ENCODE results near the gene ST3GAL3.
A peak's percentile ranks its signal among the peaks of the same experiment; 100 is the strongest.

The ST3GAL3 gene

GRCh38 chr1:43882763-43883162, 175.4 kb downstream of the ST3GAL3 start:
- no peak for DNase-seq

GRCh38 chr1:43883321-43883720, 176.0 kb downstream of the ST3GAL3 start:
- DNase-seq = no peak

GRCh38 chr1:43885279-43885801, 178.0 kb downstream of the ST3GAL3 start:
- DNase-seq = no peak

- no peak for DNase-seq
Measured at GRCh38 chr1:43887748-43888147, 180.4 kb downstream of the ST3GAL3 start.

- no peak for DNase-seq
Measured at GRCh38 chr1:43890815-43891214, 183.5 kb downstream of the ST3GAL3 start.

- no peak for DNase-seq
Measured at GRCh38 chr1:43893006-43893405, 185.7 kb downstream of the ST3GAL3 start.

- no peak for DNase-seq
Measured at GRCh38 chr1:43898981-43899380, 191.6 kb downstream of the ST3GAL3 start.

GRCh38 chr1:43900386-43900785, 193.1 kb downstream of the ST3GAL3 start:
- DNase-seq = peak; percentile 23

GRCh38 chr1:43901196-43901961, 194.0 kb downstream of the ST3GAL3 start:
- DNase-seq = no peak

- DNase-seq = no peak
Measured at GRCh38 chr1:43902058-43902831, 194.9 kb downstream of the ST3GAL3 start.

- no peak for DNase-seq
Measured at GRCh38 chr1:43904660-43905551, 197.6 kb downstream of the ST3GAL3 start.

GRCh38 chr1:43908226-43908625, 200.9 kb downstream of the ST3GAL3 start:
- DNase-seq = no peak

- DNase-seq = peak; percentile 65
Measured at GRCh38 chr1:43908858-43909257, 201.5 kb downstream of the ST3GAL3 start.

GRCh38 chr1:43910343-43910742, 203.0 kb downstream of the ST3GAL3 start:
- DNase-seq = no peak

- DNase-seq = peak; percentile 49
Measured at GRCh38 chr1:43912607-43913006, 205.3 kb downstream of the ST3GAL3 start.

GRCh38 chr1:43913051-43913501, 205.7 kb downstream of the ST3GAL3 start:
- peak; percentile 96 for DNase-seq

GRCh38 chr1:43913666-43914360, 206.5 kb downstream of the ST3GAL3 start:
- peak; percentile 52 for DNase-seq

- no peak for DNase-seq
Measured at GRCh38 chr1:43914576-43915525, 207.5 kb downstream of the ST3GAL3 start.

GRCh38 chr1:43919906-43920305, 212.6 kb downstream of the ST3GAL3 start:
- no peak for DNase-seq

- no peak for DNase-seq
Measured at GRCh38 chr1:43921022-43921421, 213.7 kb downstream of the ST3GAL3 start.

- peak; percentile 88 for DNase-seq
Measured at GRCh38 chr1:43924516-43924915, 217.2 kb downstream of the ST3GAL3 start.

Measured in NCI-H82 (cell line).